ENCODE data around the gene CFAP45.

- TF ChIP-seq YY1 (IDR thresholded peaks at IDR 0.05; ENCODE audit: insufficient read depth, insufficient read length) (no peak), SUZ12 (IDR thresholded peaks at IDR 0.05; ENCODE audit: extremely low read depth, insufficient read depth, insufficient read length) (no peak), ZNF274 (IDR thresholded peaks at IDR 0.05; ENCODE audit: low read depth, low read length) (no peak)
These were observed 15.7 kb upstream of the CFAP45 start for GRCh38 chr1:159915571-159916241.
